ENCODE measurements around the gene TTC29.
"Not testable (repeated sequence)": the region's sequence is repeated elsewhere in the genome, so short reads cannot be mapped to it uniquely, and the experiment has no call there.

Gene TTC29

DNA sequence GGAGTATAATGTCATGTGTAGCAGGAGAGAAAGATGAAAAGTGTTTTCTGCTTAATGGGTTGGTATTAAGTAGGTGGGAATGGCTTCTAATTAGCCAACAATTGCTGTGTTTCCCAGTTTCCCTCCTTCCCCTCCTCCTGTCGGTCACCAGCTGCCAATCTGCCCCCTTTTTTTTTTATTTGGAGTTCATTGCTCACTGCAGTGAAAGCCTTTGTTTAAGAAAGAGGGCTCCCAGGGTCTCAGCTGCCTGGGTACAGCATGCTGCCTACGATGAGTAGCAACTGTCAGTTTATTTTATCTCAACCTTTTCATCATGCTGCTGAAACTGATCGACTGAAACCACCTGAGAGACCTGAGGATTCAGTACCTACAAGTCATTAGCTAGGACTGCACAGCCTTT lies 157.9 kb downstream of the TTC29 start:
- no peak overlapping the region for H3K9ac ChIP-seq (ENCODE audit: low read length)
- H3K27me3 ChIP-seq (ENCODE audit: control insufficient read depth, insufficient read depth, low read length) = no peaks in the 10 kb centered on the region
- no peaks in the 10 kb centered on the region for H3K4me1 ChIP-seq (ENCODE audit: control insufficient read depth, insufficient read depth, low read length)
- H3K27ac ChIP-seq (ENCODE audit: low read depth, low read length) = no peak overlapping the region
- no peaks in the 10 kb centered on the region for H3K36me3 ChIP-seq (ENCODE audit: control insufficient read depth, insufficient read depth, low read length)
- H3K4me3 ChIP-seq (ENCODE audit: low read length) = no peak overlapping the region

DNA sequence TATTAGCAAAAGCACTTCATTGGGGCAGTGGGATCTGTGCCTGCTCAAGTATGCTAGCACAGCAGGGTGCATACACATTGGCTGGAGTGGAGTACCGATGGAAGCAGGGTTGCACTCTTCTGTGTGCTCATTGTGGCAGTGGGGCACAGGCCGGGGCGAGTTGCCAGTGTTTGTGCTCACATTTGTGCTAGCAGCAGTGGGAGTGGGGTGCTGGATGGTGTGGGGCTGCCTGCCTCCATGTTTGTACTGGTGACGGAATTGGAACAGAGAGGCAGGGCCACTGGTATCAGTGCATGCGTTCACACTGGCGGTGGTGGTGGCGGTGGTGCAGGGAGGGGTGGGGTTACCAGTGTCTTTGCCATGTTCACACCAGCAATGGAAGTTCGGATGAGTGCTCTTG lies 169.0 kb downstream of the TTC29 start:
- no peaks in the 10 kb centered on the region for H3K27me3 ChIP-seq (ENCODE audit: control insufficient read depth, insufficient read depth, low read length)
- H3K4me3 ChIP-seq (ENCODE audit: low read length) = no peak overlapping the region
- H3K27ac ChIP-seq (ENCODE audit: low read depth, low read length) = no peak overlapping the region
- no peak overlapping the region for H3K9ac ChIP-seq (ENCODE audit: low read length)
- H3K36me3 ChIP-seq (ENCODE audit: control insufficient read depth, insufficient read depth, low read length) = no peaks in the 10 kb centered on the region
- H3K4me1 ChIP-seq (ENCODE audit: control insufficient read depth, insufficient read depth, low read length) = no peaks in the 10 kb centered on the region

DNA sequence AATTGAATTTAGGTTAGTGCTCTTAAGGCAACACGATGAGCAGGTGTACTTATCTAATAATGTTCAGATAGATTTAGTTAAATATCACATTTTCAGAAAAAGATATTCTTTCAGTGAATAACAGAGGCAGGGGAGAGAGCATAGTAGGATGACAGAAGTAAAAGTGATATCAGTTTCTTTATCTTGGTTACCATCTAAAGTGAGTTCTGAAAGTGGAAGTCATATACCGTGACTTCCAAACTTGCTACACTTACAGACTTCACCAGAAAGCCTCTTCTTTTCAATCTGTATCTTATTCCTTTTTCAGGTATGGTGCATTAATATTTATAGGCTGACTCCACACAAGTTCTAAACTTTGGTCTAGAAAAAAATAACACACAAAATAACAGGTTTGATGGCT lies 182.1 kb downstream of the TTC29 start:
- H3K27ac ChIP-seq (ENCODE audit: low read depth, low read length) = no peak overlapping the region

DNA sequence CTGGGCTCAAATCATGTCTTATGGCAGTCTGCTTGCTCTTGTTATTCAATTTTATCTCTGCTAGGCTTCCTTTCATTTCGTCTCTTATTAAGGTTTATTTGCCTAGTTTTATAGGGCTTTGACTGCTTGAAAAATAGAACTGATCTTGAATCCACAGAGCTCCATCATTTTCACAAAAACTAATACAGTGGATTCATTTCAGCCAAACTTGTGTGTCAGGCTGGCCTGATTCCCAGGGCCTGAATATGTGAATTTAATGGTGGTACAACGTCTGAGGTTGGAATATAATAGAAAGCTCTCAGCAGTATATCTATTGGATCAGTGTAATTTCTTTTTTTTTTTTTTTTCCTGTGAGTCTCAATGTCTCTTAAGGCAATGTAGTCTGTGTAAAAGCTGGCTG lies 183.6 kb downstream of the TTC29 start:
- Histone ChIP-seq H3K36me3 (ENCODE audit: control insufficient read depth, insufficient read depth, low read length) (no peaks in the 10 kb centered on the region), H3K27me3 (ENCODE audit: control insufficient read depth, insufficient read depth, low read length) (no peaks in the 10 kb centered on the region), H3K27ac (ENCODE audit: low read depth, low read length) (no peak overlapping the region), H3K4me3 (ENCODE audit: low read length) (no peak overlapping the region), H3K9ac (ENCODE audit: low read length) (no peak overlapping the region), H3K4me1 (ENCODE audit: control insufficient read depth, insufficient read depth, low read length) (no peaks in the 10 kb centered on the region)

More for the DNA sequence above, 182.1 kb downstream of the TTC29 start:
- Histone ChIP-seq H3K27me3 (ENCODE audit: control insufficient read depth, insufficient read depth, low read length) (no peaks in the 10 kb centered on the region), H3K4me3 (ENCODE audit: low read length) (no peak overlapping the region), H3K9ac (ENCODE audit: low read length) (no peak overlapping the region), H3K36me3 (ENCODE audit: control insufficient read depth, insufficient read depth, low read length) (no peaks in the 10 kb centered on the region), H3K4me1 (ENCODE audit: control insufficient read depth, insufficient read depth, low read length) (no peaks in the 10 kb centered on the region)

DNA sequence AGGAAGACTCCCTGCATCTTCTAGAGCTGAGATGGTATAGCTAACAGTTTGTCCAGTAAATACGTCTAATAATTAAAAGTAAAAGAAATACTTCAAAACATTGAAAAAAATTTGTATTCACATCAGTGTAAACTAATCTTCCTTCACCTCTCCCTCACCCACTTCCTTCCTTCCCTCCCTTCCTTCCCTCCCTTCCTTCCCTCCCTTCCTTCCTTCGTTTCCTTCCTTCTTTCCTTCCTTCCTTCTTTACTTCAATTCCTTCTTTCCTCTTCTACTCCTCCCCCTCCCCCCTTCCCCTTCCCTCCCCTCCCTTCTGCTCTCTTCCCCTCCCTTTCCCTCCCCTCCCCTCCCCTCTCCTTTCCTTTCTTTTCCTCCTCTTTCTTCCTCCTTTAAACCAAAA lies 203.2 kb downstream of the TTC29 start:
- no peaks in the 10 kb centered on the region for H3K4me1 ChIP-seq (ENCODE audit: control insufficient read depth, insufficient read depth, low read length)
- H3K36me3 ChIP-seq (ENCODE audit: control insufficient read depth, insufficient read depth, low read length) = no peaks in the 10 kb centered on the region
- H3K9ac ChIP-seq (ENCODE audit: low read length) = no peak overlapping the region
- no peak overlapping the region for H3K27ac ChIP-seq (ENCODE audit: low read depth, low read length)
- no peaks in the 10 kb centered on the region for H3K27me3 ChIP-seq (ENCODE audit: control insufficient read depth, insufficient read depth, low read length)
- H3K4me3 ChIP-seq (ENCODE audit: low read length) = no peak overlapping the region

DNA sequence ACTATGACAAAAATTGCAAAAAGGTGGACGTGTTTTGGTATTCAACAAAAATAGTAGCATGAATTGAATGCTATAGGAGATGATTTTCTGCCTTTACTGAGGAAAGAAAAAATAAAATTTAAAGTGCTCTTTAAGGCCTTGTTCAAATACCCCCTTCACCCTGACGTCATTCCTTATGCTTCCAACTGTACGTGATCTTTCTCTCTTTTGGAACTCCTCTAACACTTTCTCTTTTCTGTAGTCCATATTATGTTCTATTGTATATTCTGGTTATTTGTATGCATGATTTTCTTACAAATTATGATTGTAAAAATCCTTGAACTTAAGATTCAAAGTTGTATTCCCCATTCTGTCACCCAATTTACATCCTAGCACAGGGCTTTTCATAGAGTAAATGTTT lies 206.5 kb downstream of the TTC29 start:
- H3K36me3 ChIP-seq (ENCODE audit: control insufficient read depth, insufficient read depth, low read length) = no peaks in the 10 kb centered on the region
- no peaks in the 10 kb centered on the region for H3K4me1 ChIP-seq (ENCODE audit: control insufficient read depth, insufficient read depth, low read length)
- H3K4me3 ChIP-seq (ENCODE audit: low read length) = no peak overlapping the region
- H3K27me3 ChIP-seq (ENCODE audit: control insufficient read depth, insufficient read depth, low read length) = no peaks in the 10 kb centered on the region
- no peak overlapping the region for H3K27ac ChIP-seq (ENCODE audit: low read depth, low read length)
- H3K9ac ChIP-seq (ENCODE audit: low read length) = no peak overlapping the region

DNA sequence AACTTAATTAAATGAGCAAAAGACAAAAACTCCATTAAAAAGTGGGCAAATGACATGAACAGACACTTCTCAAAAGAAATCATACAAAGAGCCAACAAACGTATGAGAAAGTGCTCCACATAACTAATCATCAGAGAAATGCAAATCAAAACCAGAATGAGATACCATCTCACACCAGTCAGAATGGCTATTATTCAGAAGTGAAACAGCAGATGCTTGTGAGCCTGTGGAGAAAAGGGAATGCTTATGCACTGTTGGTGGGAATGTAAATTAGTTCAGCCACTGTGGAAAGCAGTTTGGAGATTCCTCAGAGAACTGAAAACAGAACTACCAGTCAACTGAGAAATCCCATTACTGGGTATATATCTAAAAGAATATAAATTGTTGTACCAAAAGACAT lies 222.1 kb downstream of the TTC29 start:
- H3K4me3 ChIP-seq (ENCODE audit: low read length); H3K4me1 ChIP-seq (ENCODE audit: control insufficient read depth, insufficient read depth, low read length); H3K36me3 ChIP-seq (ENCODE audit: control insufficient read depth, insufficient read depth, low read length); H3K27me3 ChIP-seq (ENCODE audit: control insufficient read depth, insufficient read depth, low read length); H3K9ac ChIP-seq (ENCODE audit: low read length); H3K27ac ChIP-seq (ENCODE audit: low read depth, low read length): not testable (repeated sequence)

DNA sequence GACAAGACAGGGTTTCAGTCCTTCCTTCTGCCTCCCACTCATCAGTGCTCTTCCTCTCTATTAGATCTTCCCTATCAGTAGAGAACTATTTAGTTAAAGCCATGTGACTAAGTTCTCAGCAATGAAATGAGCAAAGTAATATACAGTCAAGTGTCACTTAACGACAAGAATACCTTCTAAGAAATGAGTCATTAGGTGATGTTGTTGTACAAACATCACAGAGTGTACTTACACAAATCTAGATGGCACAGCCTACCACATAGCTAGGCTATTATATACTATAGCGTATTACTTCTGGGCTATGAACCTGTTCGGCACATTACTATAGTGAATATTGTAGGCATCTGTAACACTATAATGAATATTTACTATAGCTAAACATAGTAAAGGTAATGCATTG lies 235.7 kb downstream of the TTC29 start:
- no peak overlapping the region for H3K27ac ChIP-seq (ENCODE audit: low read depth, low read length)
- no peaks in the 10 kb centered on the region for H3K4me1 ChIP-seq (ENCODE audit: control insufficient read depth, insufficient read depth, low read length)
- H3K36me3 ChIP-seq (ENCODE audit: control insufficient read depth, insufficient read depth, low read length) = no peaks in the 10 kb centered on the region
- no peak overlapping the region for H3K9ac ChIP-seq (ENCODE audit: low read length)
- no peak overlapping the region for H3K4me3 ChIP-seq (ENCODE audit: low read length)
- no peaks in the 10 kb centered on the region for H3K27me3 ChIP-seq (ENCODE audit: control insufficient read depth, insufficient read depth, low read length)

DNA sequence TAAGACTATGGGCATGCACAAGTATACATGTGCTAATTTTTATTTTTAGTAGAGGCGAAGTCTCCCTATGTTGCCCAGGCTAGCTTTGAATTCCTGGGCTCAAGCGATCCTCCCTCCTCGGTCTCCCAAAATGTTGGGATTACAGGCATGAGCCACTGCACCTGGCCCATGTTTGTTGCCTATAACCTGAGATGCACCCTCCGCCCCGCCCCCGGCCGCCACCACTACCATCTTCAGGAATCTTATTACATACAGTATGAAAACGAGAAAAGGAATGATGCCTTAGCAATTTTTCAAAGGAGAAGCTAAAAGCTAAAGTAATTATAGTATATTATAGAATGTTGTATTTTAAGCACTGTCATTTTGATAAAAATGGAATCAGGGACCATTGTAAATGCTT lies 245.8 kb downstream of the TTC29 start:
- Histone ChIP-seq H3K27me3 (ENCODE audit: control insufficient read depth, insufficient read depth, low read length) (no peaks in the 10 kb centered on the region), H3K4me1 (ENCODE audit: control insufficient read depth, insufficient read depth, low read length) (no peaks in the 10 kb centered on the region), H3K27ac (ENCODE audit: low read depth, low read length) (no peak overlapping the region), H3K36me3 (ENCODE audit: control insufficient read depth, insufficient read depth, low read length) (no peaks in the 10 kb centered on the region), H3K4me3 (ENCODE audit: low read length) (no peak overlapping the region), H3K9ac (ENCODE audit: low read length) (no peak overlapping the region)

DNA sequence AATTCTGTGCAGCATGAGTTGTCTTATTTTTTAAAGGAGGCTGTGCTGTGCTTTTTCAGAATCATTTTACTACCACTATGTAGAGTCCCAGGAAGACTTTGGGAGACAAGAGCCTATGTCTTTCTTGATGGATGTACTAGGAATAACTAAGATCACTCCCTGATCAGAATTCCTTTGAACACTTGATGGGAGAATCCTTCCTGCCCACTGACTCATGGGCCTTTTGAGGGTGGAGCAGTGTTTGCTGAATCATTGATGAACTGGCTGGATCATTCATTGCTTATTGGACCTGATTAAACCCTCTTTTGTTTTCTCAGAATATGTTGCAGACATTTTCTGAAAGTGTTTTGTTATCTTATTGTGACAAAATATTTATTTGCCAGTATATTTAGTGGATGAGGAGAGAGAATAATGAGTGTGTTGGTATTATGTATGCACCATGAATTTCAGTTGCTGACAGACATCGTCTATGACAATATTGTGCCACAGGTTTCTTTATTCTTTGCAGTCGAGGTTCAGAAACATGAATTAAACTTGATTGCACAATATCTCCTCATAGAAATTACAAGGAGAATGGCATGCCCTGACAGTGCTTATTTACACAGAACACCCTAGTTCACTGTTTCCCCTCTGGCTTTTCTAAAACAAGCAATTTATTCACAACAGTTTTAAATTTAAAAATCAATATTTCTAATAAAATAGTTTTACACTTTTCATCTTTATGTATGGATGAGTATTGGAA lies 270.7 kb downstream of the TTC29 start:
- no peaks in the 10 kb centered on the region for H3K27me3 ChIP-seq (ENCODE audit: control insufficient read depth, insufficient read depth, low read length)
- no peak overlapping the region for H3K27ac ChIP-seq (ENCODE audit: low read depth, low read length)
- H3K36me3 ChIP-seq (ENCODE audit: control insufficient read depth, insufficient read depth, low read length) = no peaks in the 10 kb centered on the region
- H3K4me1 ChIP-seq (ENCODE audit: control insufficient read depth, insufficient read depth, low read length) = no peaks in the 10 kb centered on the region
- H3K9ac ChIP-seq (ENCODE audit: low read length) = no peak overlapping the region
- H3K4me3 ChIP-seq (ENCODE audit: low read length) = no peak overlapping the region

DNA sequence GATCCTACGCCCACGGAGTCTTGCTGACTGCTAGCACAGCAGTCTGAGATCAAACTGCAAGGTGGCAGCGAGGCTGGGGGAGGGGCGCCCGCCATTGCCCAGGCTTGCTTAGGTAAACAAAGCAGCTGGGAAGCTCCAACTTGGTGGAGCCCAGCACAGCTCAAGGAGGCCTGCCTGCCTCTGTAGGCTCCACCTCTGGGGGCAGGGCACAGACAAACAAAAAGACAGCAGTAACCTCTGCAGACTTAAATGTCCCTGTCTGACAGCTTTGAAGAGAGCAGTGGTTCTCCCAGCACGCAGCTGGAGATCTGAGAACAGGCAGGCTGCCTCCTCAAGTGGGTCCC lies 281.7 kb downstream of the TTC29 start:
- H3K9ac ChIP-seq (ENCODE audit: low read length); H3K4me1 ChIP-seq (ENCODE audit: control insufficient read depth, insufficient read depth, low read length); H3K27ac ChIP-seq (ENCODE audit: low read depth, low read length); H3K4me3 ChIP-seq (ENCODE audit: low read length); H3K27me3 ChIP-seq (ENCODE audit: control insufficient read depth, insufficient read depth, low read length); H3K36me3 ChIP-seq (ENCODE audit: control insufficient read depth, insufficient read depth, low read length): not testable (repeated sequence)

DNA sequence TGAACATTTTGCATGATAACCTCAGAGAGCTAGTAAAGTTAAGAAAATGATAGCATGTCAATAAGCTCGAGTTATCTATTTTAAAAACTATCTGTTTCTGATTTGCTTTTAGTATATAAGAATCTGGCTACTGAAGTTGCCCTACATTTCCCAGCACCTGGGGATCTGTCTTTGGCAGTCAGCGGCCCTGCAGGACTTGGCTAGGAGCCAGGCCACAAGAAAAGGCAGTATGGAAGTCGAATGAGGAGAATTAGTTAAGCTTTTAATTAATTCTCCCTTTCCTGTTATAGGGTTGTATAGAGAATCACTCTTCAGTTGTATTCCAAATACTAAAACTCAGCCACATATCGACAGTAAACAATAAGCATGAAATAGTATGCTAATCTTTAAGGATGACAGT lies 284.3 kb downstream of the TTC29 start:
- no peaks in the 10 kb centered on the region for H3K36me3 ChIP-seq (ENCODE audit: control insufficient read depth, insufficient read depth, low read length)
- H3K9ac ChIP-seq (ENCODE audit: low read length) = no peak overlapping the region
- no peaks in the 10 kb centered on the region for H3K27me3 ChIP-seq (ENCODE audit: control insufficient read depth, insufficient read depth, low read length)
- H3K4me3 ChIP-seq (ENCODE audit: low read length) = no peak overlapping the region
- H3K27ac ChIP-seq (ENCODE audit: low read depth, low read length) = no peak overlapping the region
- no peaks in the 10 kb centered on the region for H3K4me1 ChIP-seq (ENCODE audit: control insufficient read depth, insufficient read depth, low read length)
